KBM-7 (cell line): ENCODE data around the gene APOBEC4.
"Not testable (repeated sequence)": the region's sequence is repeated elsewhere in the genome, so short reads cannot be mapped to it uniquely, and the experiment has no call there.

Source experiments
- DNase-seq: peaks from one replicate; pipeline ENCODE4 v3.0.0-alpha.2; 2015
- in situ Hi-C: fragments of 300-500 bp; cut with MboI; formaldehyde crosslinking; loops from 2 replicates; pipeline ENCODE4 v1.14.3; 2020; ENCODE audit warnings: low sequenced_read_pairs, low pct_unique_long_range_greater_than_20kb, mixed read lengths

APOBEC4 gene

GRCh38 chr1:183636783-183637182, 16.3 kb downstream of the APOBEC4 start:
- DNase-seq, result no peak
- in situ Hi-C loops, result no loop called here

- in situ Hi-C loops, result no loop called here
- DNase-seq, result no peak
These were observed 16.8 kb downstream of the APOBEC4 start for GRCh38 chr1:183636334-183636682.

GRCh38 chr1:183635606-183636333, 17.3 kb downstream of the APOBEC4 start, which contains the start of gene ARPC5:
ARPC5 (minus strand) TSS chr1:183635783; CDS start chr1:183635659, 124 bp downstream.
- in situ Hi-C loops, result no loop called here
- DNase-seq, result peak; percentile 97

- in situ Hi-C loops, result no loop called here
- peak; percentile 27 for DNase-seq
These were observed 18.0 kb downstream of the APOBEC4 start for GRCh38 chr1:183635099-183635605.

GRCh38 chr1:183634429-183635065, 18.6 kb downstream of the APOBEC4 start:
- no peak for DNase-seq
- in situ Hi-C loops, result no loop called here

GRCh38 chr1:183633676-183634343, 19.3 kb downstream of the APOBEC4 start:
- in situ Hi-C loops, result no loop called here
- peak; percentile 82 for DNase-seq

- no peak for DNase-seq
- in situ Hi-C loops, result no loop called here
These were observed 20.2 kb downstream of the APOBEC4 start for GRCh38 chr1:183632964-183633363.

- DNase-seq, result no peak
- in situ Hi-C loops, result no loop called here
These were observed 21.0 kb downstream of the APOBEC4 start for GRCh38 chr1:183632114-183632513.

GRCh38 chr1:183630748-183631147, 22.4 kb downstream of the APOBEC4 start:
- in situ Hi-C loops, result no loop called here
- no peak for DNase-seq

GRCh38 chr1:183628537-183628936, 24.6 kb downstream of the APOBEC4 start:
- no peak for DNase-seq
- in situ Hi-C loops, result no loop called here

- in situ Hi-C loops, DNase-seq: not testable (repeated sequence)
These were observed 26.9 kb downstream of the APOBEC4 start for GRCh38 chr1:183626236-183626635.

- in situ Hi-C loops, result no loop called here
- DNase-seq, result peak; percentile 73
These were observed 30.0 kb downstream of the APOBEC4 start for GRCh38 chr1:183622884-183623785.

- in situ Hi-C loops, result no loop called here
- DNase-seq, result peak; percentile 22
These were observed 31.1 kb downstream of the APOBEC4 start for GRCh38 chr1:183622013-183622412.

- in situ Hi-C loops, result no loop called here
These were observed 32.8 kb downstream of the APOBEC4 start for GRCh38 chr1:183620311-183620710.

GRCh38 chr1:183619781-183620180, 33.3 kb downstream of the APOBEC4 start:
- DNase-seq, result no peak
- in situ Hi-C loops, result no loop called here

More at GRCh38 chr1:183620311-183620710, 32.8 kb downstream of the APOBEC4 start:
- DNase-seq, result no peak

GRCh38 chr1:183618202-183618601, 34.9 kb downstream of the APOBEC4 start:
- DNase-seq, in situ Hi-C loops: not testable (repeated sequence)

- in situ Hi-C loops, DNase-seq: not testable (repeated sequence)
These were observed 40.1 kb downstream of the APOBEC4 start for GRCh38 chr1:183612975-183613374.

GRCh38 chr1:183612407-183612806, 40.7 kb downstream of the APOBEC4 start:
- in situ Hi-C loops, result no loop called here
- no peak for DNase-seq

GRCh38 chr1:183611021-183611420, 42.1 kb downstream of the APOBEC4 start:
- no peak for DNase-seq
- in situ Hi-C loops, result no loop called here
